Panc1 (cell line): ENCODE results near the gene TTYH2. TPM values are rescaled to one million over a fixed set of nuclear protein-coding genes. Genes with fewer than 3 reads are reported as not detected.
"Not testable (repeated sequence)": the region's sequence is repeated elsewhere in the genome, so short reads cannot be mapped to it uniquely, and the experiment has no call there.

Source experiments
- ATAC-seq: fragments of 200-7000 bp; cut with Tn5 transposase; 2 replicates; pipeline ENCODE4 v1.9.1; 2020; ENCODE audit warnings: mild to moderate bottlenecking, moderate library complexity
- BruUV-seq: library from RNA; stranded (reverse); fragments of 400-500 nt; replicated peaks from 2 replicates; lab custom pipeline; 2021; lab: Mats Ljungman, UMichigan
- CTCF ChIA-PET: fragments of 300-600 bp; sonication (Branson Sonifier 250); formaldehyde crosslinking; loops from one replicate; lab custom pipeline; 2022; ENCODE audit warnings: antibody characterized with exemption; lab: Charles Lee
- POLR2A ChIA-PET: fragments of 300-600 bp; sonication (Branson Sonifier 250); formaldehyde crosslinking; loops from one replicate; lab custom pipeline; 2022; ENCODE audit warnings: antibody characterized with exemption; lab: Charles Lee
- DNase-seq: peaks from one replicate; pipeline ENCODE4 v3.0.0-alpha.2; 2010; ENCODE audit warnings: low read depth, low spot score
- H3K27ac ChIP-seq: 2 replicates; pipeline ENCODE4 v1.5.1; 2011; ENCODE audit warnings: mild to moderate bottlenecking, low read length, inconsistent platforms
- H3K27me3 ChIP-seq: fragments of 200-500 bp; sonication (Bioruptor generic); 2 replicates; pipeline ENCODE4 v1.6.0; 2014; ENCODE audit warnings: low read length, inconsistent platforms; ENCODE audit not compliant: control insufficient read depth, insufficient read depth
- H3K36me3 ChIP-seq: fragments of 200-500 bp; sonication (Bioruptor generic); 2 replicates; pipeline ENCODE4 v1.5.1; 2014; ENCODE audit warnings: inconsistent platforms, mild to moderate bottlenecking, low read length, moderate library complexity; ENCODE audit not compliant: control insufficient read depth, insufficient read depth
- H3K4me1 ChIP-seq: 2 replicates; pipeline ENCODE4 v1.5.1; 2011; ENCODE audit warnings: inconsistent platforms, mild to moderate bottlenecking, low read length, moderate library complexity; ENCODE audit not compliant: control insufficient read depth, insufficient read depth
- H3K4me3 ChIP-seq, 2 experiments: 2 replicates each; pipeline ENCODE4 v1.5.1; 2011 to 2012; ENCODE audit warnings: low read depth in 2 of 2, low read length in 2 of 2, mild to moderate bottlenecking in 2 of 2, inconsistent platforms in 1 of 2, moderate library complexity in 1 of 2
- H3K9me3 ChIP-seq: fragments of 200-500 bp; sonication (Bioruptor generic); 2 replicates; pipeline ENCODE4 v1.5.1; 2014; ENCODE audit warnings: low read depth, mild to moderate bottlenecking, inconsistent platforms, low read length, moderate library complexity; ENCODE audit not compliant: control insufficient read depth, insufficient read depth
- POLR2AphosphoS5 ChIP-seq: IDR thresholded peaks from 2 replicates; pipeline ENCODE4 v1.6.1; 2012; ENCODE audit warnings: mild to moderate bottlenecking, low read depth, low read length, moderate library complexity
- SIN3A ChIP-seq: IDR thresholded peaks from 2 replicates; pipeline ENCODE4 v1.6.1; 2012; ENCODE audit warnings: low read depth, mild to moderate bottlenecking, low read length, moderate library complexity, borderline replicate concordance; ENCODE audit not compliant: insufficient read depth
- TCF7L2 ChIP-seq: IDR thresholded peaks from 2 replicates; pipeline ENCODE4 v1.6.1; 2011; ENCODE audit warnings: mild to moderate bottlenecking, low read depth, low read length, inconsistent platforms
- in situ Hi-C: cut with HindIII; loops from 2 replicates; pipeline ENCODE4 v1.10.0; 2016; ENCODE audit warnings: low sequenced_read_pairs, low pct_unique_long_range_greater_than_20kb
- intact Hi-C: fragments of 100-400 bp; cut with micrococcal nuclease; formaldehyde crosslinking; loops from one replicate; pipeline ENCODE4 v1.10.0; 2022; ENCODE audit not compliant: unreplicated experiment
- total RNA-seq: library from RNA; stranded (reverse); gene quantifications from one replicate; pipeline ENCODE4 v1.2.1, GENCODE V29; 2021; ENCODE audit not compliant: unreplicated experiment
- TF ChIP-seq, protein P1 (sequence below): fragments of 450-650 bp; IDR thresholded peaks from 2 replicates; pipeline ENCODE4 v1.5.1; 2017; ENCODE audit warnings: mild to moderate bottlenecking
- TF ChIP-seq, protein P2 (sequence below), 2 experiments: IDR thresholded peaks; 2 replicates each; pipeline ENCODE4 v1.6.1; 2011 to 2012; ENCODE audit warnings: low read depth in 2 of 2, control low read depth in 1 of 2, low read length in 1 of 2, mild to moderate bottlenecking in 1 of 2, moderate library complexity in 1 of 2; ENCODE audit not compliant: insufficient read depth in 1 of 2

The TTYH2 gene
- total RNA-seq, 1 experiment from 2014 or later = 8.3 TPM

DNA sequence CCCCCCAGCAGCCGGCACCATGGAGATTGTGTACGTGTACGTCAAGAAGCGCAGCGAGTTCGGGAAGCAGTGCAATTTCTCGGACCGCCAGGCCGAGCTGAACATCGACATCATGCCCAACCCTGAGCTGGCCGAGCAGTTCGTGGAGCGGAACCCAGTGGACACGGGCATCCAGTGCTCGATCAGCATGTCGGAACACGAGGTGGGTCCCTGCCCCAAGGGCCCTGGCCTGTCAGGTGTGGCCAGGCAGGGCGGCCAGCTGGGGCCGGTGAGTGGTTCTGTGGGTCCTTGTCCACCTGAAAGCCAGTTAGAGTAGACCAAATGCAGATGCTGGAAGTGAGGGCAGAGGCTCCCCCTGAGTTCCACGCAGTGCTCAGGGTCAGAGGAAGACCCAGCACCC lies 68.4 kb downstream of the TTYH2 start:
- POLR2A ChIA-PET = interaction anchor here (0.6 kb wide), 2 partner anchors 11 kb away, joined by 3 to 16 read pairs; no protein-coding TSS in a partner anchor
- no peaks in the 10 kb centered on the region for H3K36me3 ChIP-seq
- intact Hi-C loops (no loop called here), in situ Hi-C loops (no loop called here)
- H3K9me3 ChIP-seq = no peaks in the 10 kb centered on the region
- DNase-seq = no peak
- no peaks in the 10 kb centered on the region; the same call in 1 of the 2 replicates for H3K4me1 ChIP-seq
- TF ChIP-seq POLR2AphosphoS5 (no peak), TCF7L2 (no peak), SIN3A (no peak)
- TF ChIP-seq, protein P1, sequence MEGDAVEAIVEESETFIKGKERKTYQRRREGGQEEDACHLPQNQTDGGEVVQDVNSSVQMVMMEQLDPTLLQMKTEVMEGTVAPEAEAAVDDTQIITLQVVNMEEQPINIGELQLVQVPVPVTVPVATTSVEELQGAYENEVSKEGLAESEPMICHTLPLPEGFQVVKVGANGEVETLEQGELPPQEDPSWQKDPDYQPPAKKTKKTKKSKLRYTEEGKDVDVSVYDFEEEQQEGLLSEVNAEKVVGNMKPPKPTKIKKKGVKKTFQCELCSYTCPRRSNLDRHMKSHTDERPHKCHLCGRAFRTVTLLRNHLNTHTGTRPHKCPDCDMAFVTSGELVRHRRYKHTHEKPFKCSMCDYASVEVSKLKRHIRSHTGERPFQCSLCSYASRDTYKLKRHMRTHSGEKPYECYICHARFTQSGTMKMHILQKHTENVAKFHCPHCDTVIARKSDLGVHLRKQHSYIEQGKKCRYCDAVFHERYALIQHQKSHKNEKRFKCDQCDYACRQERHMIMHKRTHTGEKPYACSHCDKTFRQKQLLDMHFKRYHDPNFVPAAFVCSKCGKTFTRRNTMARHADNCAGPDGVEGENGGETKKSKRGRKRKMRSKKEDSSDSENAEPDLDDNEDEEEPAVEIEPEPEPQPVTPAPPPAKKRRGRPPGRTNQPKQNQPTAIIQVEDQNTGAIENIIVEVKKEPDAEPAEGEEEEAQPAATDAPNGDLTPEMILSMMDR = no peak
- TF ChIP-seq, protein P2, sequence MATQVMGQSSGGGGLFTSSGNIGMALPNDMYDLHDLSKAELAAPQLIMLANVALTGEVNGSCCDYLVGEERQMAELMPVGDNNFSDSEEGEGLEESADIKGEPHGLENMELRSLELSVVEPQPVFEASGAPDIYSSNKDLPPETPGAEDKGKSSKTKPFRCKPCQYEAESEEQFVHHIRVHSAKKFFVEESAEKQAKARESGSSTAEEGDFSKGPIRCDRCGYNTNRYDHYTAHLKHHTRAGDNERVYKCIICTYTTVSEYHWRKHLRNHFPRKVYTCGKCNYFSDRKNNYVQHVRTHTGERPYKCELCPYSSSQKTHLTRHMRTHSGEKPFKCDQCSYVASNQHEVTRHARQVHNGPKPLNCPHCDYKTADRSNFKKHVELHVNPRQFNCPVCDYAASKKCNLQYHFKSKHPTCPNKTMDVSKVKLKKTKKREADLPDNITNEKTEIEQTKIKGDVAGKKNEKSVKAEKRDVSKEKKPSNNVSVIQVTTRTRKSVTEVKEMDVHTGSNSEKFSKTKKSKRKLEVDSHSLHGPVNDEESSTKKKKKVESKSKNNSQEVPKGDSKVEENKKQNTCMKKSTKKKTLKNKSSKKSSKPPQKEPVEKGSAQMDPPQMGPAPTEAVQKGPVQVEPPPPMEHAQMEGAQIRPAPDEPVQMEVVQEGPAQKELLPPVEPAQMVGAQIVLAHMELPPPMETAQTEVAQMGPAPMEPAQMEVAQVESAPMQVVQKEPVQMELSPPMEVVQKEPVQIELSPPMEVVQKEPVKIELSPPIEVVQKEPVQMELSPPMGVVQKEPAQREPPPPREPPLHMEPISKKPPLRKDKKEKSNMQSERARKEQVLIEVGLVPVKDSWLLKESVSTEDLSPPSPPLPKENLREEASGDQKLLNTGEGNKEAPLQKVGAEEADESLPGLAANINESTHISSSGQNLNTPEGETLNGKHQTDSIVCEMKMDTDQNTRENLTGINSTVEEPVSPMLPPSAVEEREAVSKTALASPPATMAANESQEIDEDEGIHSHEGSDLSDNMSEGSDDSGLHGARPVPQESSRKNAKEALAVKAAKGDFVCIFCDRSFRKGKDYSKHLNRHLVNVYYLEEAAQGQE (IDR thresholded peaks at IDR 0.05; ENCODE audit: insufficient read depth in 1 of 2, low read depth in 2 of 2, low read length in 1 of 2) = no peak
- no peak overlapping the region for H3K4me3 ChIP-seq
- no peak for ATAC-seq
- no peaks in the 10 kb centered on the region for H3K27me3 ChIP-seq
- H3K27ac ChIP-seq = no peak overlapping the region
- CTCF ChIA-PET = interaction anchor here (0.5 to 1.7 kb wide), 2 partner anchors 15 to 676 kb away, joined by 3 to 15 read pairs; no protein-coding TSS in a partner anchor
- no TSS peak for BruUV-seq

DNA sequence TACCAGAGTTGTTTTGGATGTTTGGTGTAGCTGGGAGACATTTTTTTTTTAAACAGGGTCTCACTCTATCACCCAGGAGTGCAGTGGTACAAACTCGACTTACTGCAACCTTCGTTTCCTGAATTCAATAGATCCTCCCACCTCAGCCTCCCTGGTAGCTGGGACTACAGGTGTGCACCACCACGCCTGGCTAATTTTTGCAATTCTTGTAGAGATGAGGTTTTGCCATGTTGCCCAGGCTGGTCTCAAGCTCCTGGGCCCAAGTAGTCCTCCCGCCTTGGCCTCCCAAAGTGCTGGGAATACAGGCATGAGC lies 68.9 kb downstream of the TTYH2 start:
- BruUV-seq, H3K9me3 ChIP-seq, H3K4me1 ChIP-seq, H3K4me3 ChIP-seq, H3K27me3 ChIP-seq, intact Hi-C loops, DNase-seq, in situ Hi-C loops, ATAC-seq, H3K27ac ChIP-seq, H3K36me3 ChIP-seq: not testable (repeated sequence)
- POLR2A ChIA-PET = interaction anchor here (0.6 kb wide), 1 partner anchor 11 kb away, joined by 3 read pairs; no protein-coding TSS in a partner anchor
- CTCF ChIA-PET = interaction anchor here (1.7 kb wide), 1 partner anchor 14 kb away, joined by 15 read pairs; no protein-coding TSS in a partner anchor

DNA sequence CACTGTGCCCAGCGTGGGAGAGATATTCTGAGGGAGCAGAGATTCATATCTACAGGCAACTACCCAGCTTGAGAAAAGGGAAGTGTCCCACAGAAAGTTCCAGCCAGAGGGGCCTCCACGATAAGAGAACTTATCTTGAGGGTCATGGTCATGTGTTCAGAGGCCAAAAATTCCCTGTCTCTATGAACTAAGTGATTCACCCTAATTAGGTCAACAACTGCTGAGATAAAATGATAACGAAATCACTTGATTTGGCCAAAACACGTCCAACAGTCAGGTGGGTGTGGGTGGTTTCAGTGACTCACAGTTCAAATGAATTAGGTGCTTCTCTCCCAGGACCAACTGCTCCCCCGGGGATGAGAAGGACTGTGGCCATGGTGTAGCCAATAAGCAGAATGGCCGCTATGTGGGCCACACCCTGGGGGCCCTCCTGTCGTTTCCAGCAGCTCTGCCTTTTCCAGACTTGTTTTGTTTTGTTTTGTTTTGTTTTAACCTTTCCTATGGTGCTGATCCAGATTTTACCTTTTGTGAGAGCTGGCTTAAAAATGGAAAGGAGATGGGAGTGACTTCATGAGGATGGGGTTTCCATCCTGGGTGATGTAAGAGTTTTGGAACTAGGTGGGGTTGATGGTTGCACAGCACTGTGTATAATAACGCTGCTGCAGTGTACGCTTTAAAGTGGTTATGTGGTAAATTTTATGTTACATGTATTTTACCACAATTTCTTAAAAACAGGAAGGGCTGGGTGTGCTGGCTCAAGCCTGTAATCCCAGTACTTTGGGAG lies 69.4 kb downstream of the TTYH2 start:
- BruUV-seq = no TSS peak
- in situ Hi-C loops = no loop called here
- TF ChIP-seq POLR2AphosphoS5 = no peak
- no peak for TF ChIP-seq TCF7L2
- TF ChIP-seq SIN3A = no peak
- TF ChIP-seq, protein P1 = no peak
- TF ChIP-seq, protein P2 (IDR thresholded peaks at IDR 0.05; ENCODE audit: insufficient read depth in 1 of 2, low read depth in 2 of 2, low read length in 1 of 2) = no peak
- Histone ChIP-seq H3K27ac (no peak overlapping the region), H3K27me3 (no peaks in the 10 kb centered on the region), H3K36me3 (no peaks in the 10 kb centered on the region), H3K4me1 (no peaks in the 10 kb centered on the region; the same call in 1 of the 2 replicates), H3K9me3 (no peaks in the 10 kb centered on the region), H3K4me3 (no peak overlapping the region)
- ATAC-seq (peak; percentile 79), DNase-seq (no peak)
- intact Hi-C loops = no loop called here
- ChIA-PET CTCF (interaction anchor here (1.7 kb wide), 1 partner anchor 14 kb away, joined by 15 read pairs; no protein-coding TSS in a partner anchor), POLR2A (interaction anchor here (0.6 kb wide), 1 partner anchor 337 kb away, joined by 6 read pairs; no protein-coding TSS in a partner anchor)
